Islet precursor cell (in vitro differentiated cells): ENCODE results near the gene SLC22A14.
"Not testable (repeated sequence)": the region's sequence is repeated elsewhere in the genome, so short reads cannot be mapped to it uniquely, and the experiment has no call there.

Source experiments
- DNase-seq: peaks from one replicate; pipeline ENCODE4 v3.0.0-alpha.2; 2018

SLC22A14 gene

GRCh38 chr3:38281895-38282686, at the start of gene SLC22A14:
SLC22A14 (plus strand) TSS chr3:38282294; CDS start chr3:38306027, 23,733 bp downstream.
- no peak for DNase-seq

- DNase-seq, result no peak
Observed at GRCh38 chr3:38232701-38233100, 49.4 kb upstream of the SLC22A14 start.

GRCh38 chr3:38235466-38235865, 46.6 kb upstream of the SLC22A14 start:
- DNase-seq, result no peak

- DNase-seq, result no peak
Observed at GRCh38 chr3:38238416-38239008, 43.6 kb upstream of the SLC22A14 start.

- not testable (repeated sequence) for DNase-seq
Observed at GRCh38 chr3:38242812-38243211, 39.3 kb upstream of the SLC22A14 start.

- no peak for DNase-seq
Observed at GRCh38 chr3:38245930-38246329, 36.2 kb upstream of the SLC22A14 start.

- DNase-seq, result peak; percentile 63
Observed at GRCh38 chr3:38247366-38248035, 34.6 kb upstream of the SLC22A14 start.

- DNase-seq, result no peak
Observed at GRCh38 chr3:38250198-38250597, 31.9 kb upstream of the SLC22A14 start.

- DNase-seq, result no peak
Observed at GRCh38 chr3:38251197-38251596, 30.9 kb upstream of the SLC22A14 start.

- DNase-seq, result no peak
Observed at GRCh38 chr3:38253704-38254103, 28.4 kb upstream of the SLC22A14 start.

GRCh38 chr3:38254872-38255271, 27.2 kb upstream of the SLC22A14 start:
- no peak for DNase-seq

GRCh38 chr3:38255627-38256026, 26.5 kb upstream of the SLC22A14 start:
- no peak for DNase-seq

GRCh38 chr3:38257583-38257982, 24.5 kb upstream of the SLC22A14 start:
- no peak for DNase-seq

- DNase-seq, result no peak
Observed at GRCh38 chr3:38260474-38260873, 21.6 kb upstream of the SLC22A14 start.

GRCh38 chr3:38264353-38264771, 17.7 kb upstream of the SLC22A14 start:
- no peak for DNase-seq

GRCh38 chr3:38264779-38265178, 17.3 kb upstream of the SLC22A14 start:
- no peak for DNase-seq

- no peak for DNase-seq
Observed at GRCh38 chr3:38265604-38266307, 16.3 kb upstream of the SLC22A14 start, which contains the start of gene SLC22A13. SLC22A13 (plus strand) TSS chr3:38265812; CDS start chr3:38265861, 49 bp downstream.

- no peak for DNase-seq
Observed at GRCh38 chr3:38266810-38267209, 15.3 kb upstream of the SLC22A14 start.

GRCh38 chr3:38267662-38268061, 14.4 kb upstream of the SLC22A14 start:
- DNase-seq, result no peak

GRCh38 chr3:38268087-38268486, 14.0 kb upstream of the SLC22A14 start:
- DNase-seq, result no peak

- DNase-seq, result no peak
Observed at GRCh38 chr3:38268522-38268921, 13.6 kb upstream of the SLC22A14 start.

GRCh38 chr3:38270606-38271005, 11.5 kb upstream of the SLC22A14 start:
- DNase-seq, result no peak

- DNase-seq, result no peak
Observed at GRCh38 chr3:38271553-38271952, 10.5 kb upstream of the SLC22A14 start.
